Measurements from ENCODE around the gene UNC5C.

DNA sequence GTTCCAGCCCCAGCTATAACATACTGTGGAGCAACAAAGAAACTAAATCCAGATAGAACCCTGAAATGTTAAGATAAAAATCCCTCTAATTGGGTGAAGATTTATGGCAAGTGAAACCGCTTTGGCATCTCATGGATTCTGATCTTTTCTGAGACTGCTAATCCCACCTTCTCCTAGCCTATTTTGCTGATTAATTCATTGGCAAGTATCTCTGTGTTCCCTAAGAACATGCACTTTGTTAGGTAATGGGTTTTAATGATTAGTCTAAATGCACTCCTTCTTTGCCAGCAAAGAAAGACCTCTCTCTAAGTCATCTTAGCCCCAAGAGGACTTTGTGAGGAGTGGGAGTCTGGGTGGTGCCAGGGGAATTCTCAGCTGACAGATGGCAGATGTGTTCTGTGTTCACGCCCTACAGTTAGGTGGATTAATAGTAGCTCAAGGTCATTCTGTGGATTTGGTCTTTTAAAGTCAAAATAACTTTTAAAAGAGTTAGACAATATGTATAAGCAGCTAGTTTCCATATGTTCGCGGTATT lies 171.3 kb downstream of the UNC5C start:
- TF ChIP-seq CTCF (IDR thresholded peaks at IDR 0.05) (no peak), EZH2 (IDR thresholded peaks at IDR 0.05) (no peak)

All from neural progenitor cell (in vitro differentiated cells).